ENCODE results near the gene ARVCF.

DNA sequence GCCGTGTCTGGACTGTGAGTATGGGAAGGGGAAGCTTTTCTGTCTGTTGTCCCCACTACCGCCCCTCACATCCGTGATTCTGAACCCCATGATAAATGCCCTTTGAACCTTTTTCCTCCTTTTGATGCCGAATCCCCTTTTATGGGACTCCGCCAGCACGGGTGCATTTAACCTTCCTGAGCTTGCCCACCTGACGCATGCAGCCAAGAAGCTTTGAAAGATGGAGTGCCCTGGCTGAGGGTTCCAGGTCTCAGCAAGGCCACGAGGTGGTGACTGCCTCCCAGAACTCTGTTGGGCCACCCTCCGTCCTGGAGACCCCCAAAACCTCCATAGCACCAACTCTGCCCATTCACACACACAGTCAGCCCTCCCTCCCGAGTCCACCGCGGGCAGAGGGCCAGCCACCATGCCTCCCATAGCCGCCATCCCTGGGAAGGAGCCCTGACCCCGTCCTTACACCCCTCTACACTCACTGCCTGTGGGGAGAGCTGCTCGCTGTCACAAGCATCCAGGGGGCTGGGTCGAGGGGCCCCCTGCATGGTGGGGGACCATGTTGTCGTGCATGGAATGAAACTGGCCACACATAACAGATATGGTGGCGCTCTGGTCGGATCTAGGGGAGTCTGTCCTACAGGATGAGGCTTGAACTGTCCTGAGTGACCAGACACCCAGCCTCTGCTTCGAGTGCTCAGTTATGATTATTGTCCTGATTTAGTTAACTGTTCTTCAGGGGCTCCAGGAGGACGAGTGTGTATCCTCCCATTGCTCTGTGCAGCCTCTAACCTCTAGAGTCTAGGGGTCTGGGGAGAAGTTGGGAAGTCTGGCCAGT lies 75.9 kb downstream of the ARVCF start:
- TF ChIP-seq GATA2 (CRISPR knock-in tag; IDR thresholded peaks at IDR 0.05) (no peak), FOXM1 (IDR thresholded peaks at IDR 0.05; ENCODE audit: low read depth) (no peak), EZH2phosphoT487 (IDR thresholded peaks at IDR 0.05; ENCODE audit: borderline replicate concordance, low read depth) (no peak), POLR2AphosphoS5 (IDR thresholded peaks at IDR 0.05; ENCODE audit: low read depth, low read length) (no peak), SMC3 (IDR thresholded peaks at IDR 0.05; ENCODE audit: low read depth, low read length) (no peak), MEF2A (IDR thresholded peaks at IDR 0.05; ENCODE audit: borderline replicate concordance, low read depth) (no peak), FOSL2 (IDR thresholded peaks at IDR 0.05; ENCODE audit: borderline replicate concordance, low read depth) (no peak), EP300 (IDR thresholded peaks at IDR 0.05; ENCODE audit: borderline replicate concordance in 1 of 2, low read depth in 1 of 2, low read length in 1 of 2) (no peak), FOXJ3 (CRISPR knock-in tag; IDR thresholded peaks at IDR 0.05) (no peak)
- TF ChIP-seq, protein P1, sequence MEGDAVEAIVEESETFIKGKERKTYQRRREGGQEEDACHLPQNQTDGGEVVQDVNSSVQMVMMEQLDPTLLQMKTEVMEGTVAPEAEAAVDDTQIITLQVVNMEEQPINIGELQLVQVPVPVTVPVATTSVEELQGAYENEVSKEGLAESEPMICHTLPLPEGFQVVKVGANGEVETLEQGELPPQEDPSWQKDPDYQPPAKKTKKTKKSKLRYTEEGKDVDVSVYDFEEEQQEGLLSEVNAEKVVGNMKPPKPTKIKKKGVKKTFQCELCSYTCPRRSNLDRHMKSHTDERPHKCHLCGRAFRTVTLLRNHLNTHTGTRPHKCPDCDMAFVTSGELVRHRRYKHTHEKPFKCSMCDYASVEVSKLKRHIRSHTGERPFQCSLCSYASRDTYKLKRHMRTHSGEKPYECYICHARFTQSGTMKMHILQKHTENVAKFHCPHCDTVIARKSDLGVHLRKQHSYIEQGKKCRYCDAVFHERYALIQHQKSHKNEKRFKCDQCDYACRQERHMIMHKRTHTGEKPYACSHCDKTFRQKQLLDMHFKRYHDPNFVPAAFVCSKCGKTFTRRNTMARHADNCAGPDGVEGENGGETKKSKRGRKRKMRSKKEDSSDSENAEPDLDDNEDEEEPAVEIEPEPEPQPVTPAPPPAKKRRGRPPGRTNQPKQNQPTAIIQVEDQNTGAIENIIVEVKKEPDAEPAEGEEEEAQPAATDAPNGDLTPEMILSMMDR (IDR thresholded peaks at IDR 0.05) = no peak
- TF ChIP-seq, protein P2, sequence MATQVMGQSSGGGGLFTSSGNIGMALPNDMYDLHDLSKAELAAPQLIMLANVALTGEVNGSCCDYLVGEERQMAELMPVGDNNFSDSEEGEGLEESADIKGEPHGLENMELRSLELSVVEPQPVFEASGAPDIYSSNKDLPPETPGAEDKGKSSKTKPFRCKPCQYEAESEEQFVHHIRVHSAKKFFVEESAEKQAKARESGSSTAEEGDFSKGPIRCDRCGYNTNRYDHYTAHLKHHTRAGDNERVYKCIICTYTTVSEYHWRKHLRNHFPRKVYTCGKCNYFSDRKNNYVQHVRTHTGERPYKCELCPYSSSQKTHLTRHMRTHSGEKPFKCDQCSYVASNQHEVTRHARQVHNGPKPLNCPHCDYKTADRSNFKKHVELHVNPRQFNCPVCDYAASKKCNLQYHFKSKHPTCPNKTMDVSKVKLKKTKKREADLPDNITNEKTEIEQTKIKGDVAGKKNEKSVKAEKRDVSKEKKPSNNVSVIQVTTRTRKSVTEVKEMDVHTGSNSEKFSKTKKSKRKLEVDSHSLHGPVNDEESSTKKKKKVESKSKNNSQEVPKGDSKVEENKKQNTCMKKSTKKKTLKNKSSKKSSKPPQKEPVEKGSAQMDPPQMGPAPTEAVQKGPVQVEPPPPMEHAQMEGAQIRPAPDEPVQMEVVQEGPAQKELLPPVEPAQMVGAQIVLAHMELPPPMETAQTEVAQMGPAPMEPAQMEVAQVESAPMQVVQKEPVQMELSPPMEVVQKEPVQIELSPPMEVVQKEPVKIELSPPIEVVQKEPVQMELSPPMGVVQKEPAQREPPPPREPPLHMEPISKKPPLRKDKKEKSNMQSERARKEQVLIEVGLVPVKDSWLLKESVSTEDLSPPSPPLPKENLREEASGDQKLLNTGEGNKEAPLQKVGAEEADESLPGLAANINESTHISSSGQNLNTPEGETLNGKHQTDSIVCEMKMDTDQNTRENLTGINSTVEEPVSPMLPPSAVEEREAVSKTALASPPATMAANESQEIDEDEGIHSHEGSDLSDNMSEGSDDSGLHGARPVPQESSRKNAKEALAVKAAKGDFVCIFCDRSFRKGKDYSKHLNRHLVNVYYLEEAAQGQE (IDR thresholded peaks at IDR 0.05; ENCODE audit: low read depth, low read length) = no peak
- TF ChIP-seq, protein P3, sequence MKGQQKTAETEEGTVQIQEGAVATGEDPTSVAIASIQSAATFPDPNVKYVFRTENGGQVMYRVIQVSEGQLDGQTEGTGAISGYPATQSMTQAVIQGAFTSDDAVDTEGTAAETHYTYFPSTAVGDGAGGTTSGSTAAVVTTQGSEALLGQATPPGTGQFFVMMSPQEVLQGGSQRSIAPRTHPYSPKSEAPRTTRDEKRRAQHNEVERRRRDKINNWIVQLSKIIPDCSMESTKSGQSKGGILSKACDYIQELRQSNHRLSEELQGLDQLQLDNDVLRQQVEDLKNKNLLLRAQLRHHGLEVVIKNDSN (IDR thresholded peaks at IDR 0.05; ENCODE audit: borderline replicate concordance, low read depth) = no peak

Measured in SK-N-SH (cell line).